KOPT-K1 (cell line): ENCODE data around the gene RBBP8.
"Not testable (repeated sequence)": the region's sequence is repeated elsewhere in the genome, so short reads cannot be mapped to it uniquely, and the experiment has no call there.

ENCODE experiments used
- H3K27ac ChIP-seq: fragments of 200-600 bp; sonication (generic); 2 replicates; pipeline ENCODE4 v1.5.1; 2016; ENCODE audit warnings: antibody characterized with exemption, mild to moderate bottlenecking, low read depth, low read length; ENCODE audit not compliant: poor library complexity, severe bottlenecking
- H3K36me3 ChIP-seq: fragments of 200-600 bp; sonication (generic); 2 replicates; pipeline ENCODE4 v1.5.1; 2017; ENCODE audit warnings: antibody characterized with exemption, mild to moderate bottlenecking, low read length, moderate library complexity; ENCODE audit not compliant: insufficient read depth
- H3K9me3 ChIP-seq: fragments of 200-600 bp; sonication (generic); 2 replicates; pipeline ENCODE4 v1.5.1; 2017; ENCODE audit warnings: antibody characterized with exemption, low read length, mild to moderate bottlenecking; ENCODE audit not compliant: insufficient read depth, poor library complexity, severe bottlenecking

Gene RBBP8

DNA sequence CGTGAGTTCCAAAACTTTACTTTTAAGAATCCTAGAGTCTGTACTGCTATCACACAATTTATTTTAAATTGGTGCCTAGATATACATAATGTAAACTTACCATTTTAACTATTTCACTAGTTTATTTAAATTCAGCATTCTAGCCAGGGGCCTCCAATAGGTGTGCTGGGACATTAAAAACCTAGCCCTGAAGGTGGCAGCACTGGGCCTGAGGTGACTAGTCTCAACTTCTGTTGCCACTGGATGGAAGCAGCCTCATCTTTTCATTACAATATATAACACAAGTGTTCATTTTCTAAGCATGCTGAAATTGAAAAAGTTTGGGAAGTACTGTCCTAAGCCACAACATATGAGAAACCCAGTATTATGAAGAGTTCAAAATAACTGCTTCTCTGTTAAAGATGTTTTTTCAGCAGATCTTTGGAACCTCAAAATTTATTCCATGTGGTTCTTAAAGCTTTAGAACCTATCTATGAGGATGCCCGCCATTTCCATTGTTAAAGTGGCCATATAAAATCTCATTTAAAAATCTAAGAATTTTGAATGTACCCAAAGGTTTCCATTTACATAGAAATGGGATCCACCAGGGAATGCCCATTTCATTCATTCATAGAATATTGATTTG, 2.9 kb upstream of the RBBP8 start:
- Histone ChIP-seq H3K36me3 (no peaks in the 10 kb centered on the region), H3K9me3 (no peaks in the 10 kb centered on the region), H3K27ac (no peak overlapping the region)

DNA sequence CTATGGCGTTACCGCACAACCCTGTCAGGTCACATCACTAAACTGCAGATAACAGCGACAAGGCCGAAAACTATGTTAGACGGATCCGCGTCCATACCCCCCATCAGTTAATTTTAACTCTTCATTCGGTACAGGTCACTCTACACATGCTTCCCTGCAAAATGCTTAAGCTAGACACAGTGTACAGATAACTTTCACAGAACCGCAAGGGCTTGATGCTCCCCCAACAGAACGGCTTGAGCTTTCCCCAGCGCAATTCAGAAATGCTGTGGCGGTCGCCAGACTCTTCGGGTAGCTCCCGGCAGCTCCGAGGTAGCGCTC, 283 bp upstream of the RBBP8 start:
- peaks cover 22% of the 10 kb centered on the region for H3K36me3 ChIP-seq
- peak overlapping the region; percentile 90 for H3K27ac ChIP-seq
- no peaks in the 10 kb centered on the region for H3K9me3 ChIP-seq

GRCh38 chr18:22933966-22934423, 867 bp downstream of the RBBP8 start:
- peaks cover 33% of the 10 kb centered on the region for H3K36me3 ChIP-seq

DNA sequence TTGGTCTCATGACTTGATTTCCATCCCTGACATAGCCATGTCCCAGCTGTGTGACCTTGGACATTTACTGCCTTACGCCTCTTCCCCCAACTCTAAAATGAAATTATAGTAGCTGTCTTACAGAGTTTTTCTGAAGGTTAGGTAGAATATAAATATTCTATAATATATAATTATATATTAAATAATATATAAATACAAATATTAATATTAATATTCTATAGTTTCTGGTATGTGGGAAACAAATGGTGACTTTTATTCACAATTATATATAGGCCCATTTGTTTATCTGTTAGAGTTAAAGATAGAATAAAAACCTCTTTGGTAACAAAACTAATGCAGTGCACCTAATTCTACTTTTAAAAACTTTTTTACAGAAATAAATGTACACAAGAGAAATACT, 1.7 kb downstream of the RBBP8 start:
- peak overlapping the region; percentile 90 for H3K27ac ChIP-seq
- no peaks in the 10 kb centered on the region for H3K9me3 ChIP-seq
- H3K36me3 ChIP-seq, result peaks cover 41% of the 10 kb centered on the region

More at GRCh38 chr18:22933966-22934423, 867 bp downstream of the RBBP8 start:
- Histone ChIP-seq H3K9me3 (no peaks in the 10 kb centered on the region), H3K27ac (peak overlapping the region; percentile 90)

DNA sequence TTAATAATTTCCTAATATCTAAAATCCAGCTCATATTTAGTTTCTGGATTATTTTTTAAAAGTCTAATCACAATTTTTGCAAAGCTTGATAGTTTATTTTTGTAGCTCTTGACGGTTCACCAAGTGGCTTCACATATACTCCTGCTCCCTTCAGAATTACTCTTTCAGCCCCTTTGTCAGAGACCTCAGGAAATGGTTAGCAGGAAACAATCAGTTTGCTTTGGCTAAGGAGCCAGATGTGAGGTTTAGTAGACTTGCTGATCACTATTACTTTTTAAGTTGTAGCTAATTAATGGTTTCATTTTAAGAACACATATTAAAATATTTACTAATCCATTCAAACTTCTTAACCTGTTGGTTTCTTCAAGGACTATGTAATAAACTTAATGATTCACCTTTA, 2.3 kb downstream of the RBBP8 start:
- Histone ChIP-seq H3K9me3 (no peaks in the 10 kb centered on the region), H3K36me3 (peaks cover 44% of the 10 kb centered on the region), H3K27ac (peak overlapping the region; percentile 17)

DNA sequence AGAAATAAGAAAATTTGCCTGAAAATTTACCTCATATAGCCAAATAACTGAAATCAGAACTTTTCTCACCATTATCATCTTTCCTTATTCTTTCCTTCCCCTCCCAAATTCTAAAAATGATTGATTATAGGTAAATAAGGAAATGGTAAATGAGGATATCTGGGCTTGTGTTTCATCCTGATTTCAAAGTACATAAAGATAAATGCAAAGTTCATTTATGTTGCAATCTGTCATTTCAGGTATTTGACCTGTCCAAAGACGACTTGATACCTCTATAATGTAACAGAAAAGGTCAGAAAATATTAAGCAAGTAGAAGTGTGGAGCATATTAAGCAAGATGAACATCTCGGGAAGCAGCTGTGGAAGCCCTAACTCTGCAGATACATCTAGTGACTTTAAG, 3.4 kb downstream of the RBBP8 start:
- Histone ChIP-seq H3K36me3 (peaks cover 55% of the 10 kb centered on the region), H3K9me3 (no peaks in the 10 kb centered on the region), H3K27ac (no peak overlapping the region)

- Histone ChIP-seq H3K27ac (no peak overlapping the region), H3K9me3 (no peaks in the 10 kb centered on the region), H3K36me3 (peaks cover 84% of the 10 kb centered on the region)
Measured at GRCh38 chr18:22939649-22940048, 6.5 kb downstream of the RBBP8 start.

- H3K27ac ChIP-seq, result no peak overlapping the region
- peaks cover 87% of the 10 kb centered on the region for H3K36me3 ChIP-seq
- no peaks in the 10 kb centered on the region for H3K9me3 ChIP-seq
Measured at GRCh38 chr18:22943847-22944246, 10.7 kb downstream of the RBBP8 start.

- Histone ChIP-seq H3K27ac (no peak overlapping the region), H3K36me3 (peaks cover 91% of the 10 kb centered on the region), H3K9me3 (no peaks in the 10 kb centered on the region)
Measured at GRCh38 chr18:22946217-22946616, 13.1 kb downstream of the RBBP8 start.

DNA sequence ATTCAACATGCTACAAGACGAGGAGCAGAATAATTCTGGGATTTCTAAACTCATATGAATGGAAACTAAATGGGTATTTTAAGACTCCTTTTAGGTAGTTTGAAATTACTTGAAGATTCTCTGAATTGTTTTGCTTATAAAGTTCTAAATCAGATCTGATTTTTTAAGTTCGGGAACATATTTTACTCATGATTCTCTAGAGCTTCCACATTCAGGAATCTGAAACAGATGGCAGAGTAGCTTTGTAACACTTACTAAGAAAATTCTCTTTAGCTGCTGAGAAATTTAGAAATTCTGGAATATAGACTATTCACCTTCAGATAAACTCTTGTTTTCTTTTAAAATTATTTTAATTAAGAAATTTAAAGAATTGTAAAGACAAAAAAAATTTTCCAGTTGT, 13.7 kb downstream of the RBBP8 start:
- no peaks in the 10 kb centered on the region for H3K9me3 ChIP-seq
- peaks cover 91% of the 10 kb centered on the region for H3K36me3 ChIP-seq
- no peak overlapping the region for H3K27ac ChIP-seq

- Histone ChIP-seq H3K9me3 (no peaks in the 10 kb centered on the region), H3K27ac (no peak overlapping the region), H3K36me3 (peaks cover 92% of the 10 kb centered on the region)
Measured at GRCh38 chr18:22951823-22952222, 18.7 kb downstream of the RBBP8 start.

DNA sequence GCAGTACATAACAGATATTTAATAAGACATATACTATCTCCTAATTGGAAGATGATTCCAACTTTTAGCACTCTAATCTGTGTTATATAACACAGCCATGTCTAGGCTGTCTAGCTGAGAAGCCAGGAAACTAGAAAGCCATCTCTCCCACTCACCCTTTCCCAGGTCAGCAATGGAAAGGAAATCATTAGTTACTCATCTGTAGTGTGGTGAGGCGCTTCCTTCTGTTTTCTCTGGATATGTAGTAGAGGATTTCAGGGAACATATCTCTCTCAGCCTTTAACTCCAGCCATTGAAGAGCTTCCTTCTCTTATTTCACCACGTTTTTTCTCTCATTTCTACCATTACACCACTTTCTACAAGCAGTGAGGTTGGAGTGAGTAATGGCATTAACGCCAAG, 19.4 kb downstream of the RBBP8 start:
- H3K36me3 ChIP-seq, result peaks cover 92% of the 10 kb centered on the region
- H3K9me3 ChIP-seq, result no peaks in the 10 kb centered on the region
- H3K27ac ChIP-seq, result no peak overlapping the region

DNA sequence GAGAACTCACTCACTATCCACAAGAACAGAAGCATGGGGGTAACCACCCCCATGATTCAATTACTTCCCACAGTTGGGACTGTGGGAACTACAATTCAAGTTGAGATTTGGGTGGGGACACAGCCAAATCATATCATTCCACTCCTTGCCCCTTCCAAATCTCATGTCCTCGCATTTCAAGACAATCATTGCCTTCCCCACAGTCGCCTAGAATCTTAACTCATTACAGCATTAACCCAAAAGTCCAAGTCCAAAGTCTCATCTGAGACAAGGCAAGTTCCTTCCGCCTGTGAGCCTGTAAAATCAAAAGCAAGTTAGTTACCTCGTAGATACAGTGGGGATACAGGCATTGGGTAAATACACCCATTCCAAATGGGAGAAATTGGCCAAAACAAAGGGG, 20.9 kb downstream of the RBBP8 start:
- H3K9me3 ChIP-seq, H3K27ac ChIP-seq: not testable (repeated sequence)
- peaks cover 95% of the 10 kb centered on the region for H3K36me3 ChIP-seq

GRCh38 chr18:22956226-22956625, 23.1 kb downstream of the RBBP8 start:
- H3K27ac ChIP-seq, result no peak overlapping the region
- H3K36me3 ChIP-seq, result peaks cover 92% of the 10 kb centered on the region
- no peaks in the 10 kb centered on the region for H3K9me3 ChIP-seq

- H3K9me3 ChIP-seq, result no peaks in the 10 kb centered on the region
- no peak overlapping the region for H3K27ac ChIP-seq
- peaks cover 89% of the 10 kb centered on the region for H3K36me3 ChIP-seq
Measured at GRCh38 chr18:22961156-22961555, 28.0 kb downstream of the RBBP8 start.

DNA sequence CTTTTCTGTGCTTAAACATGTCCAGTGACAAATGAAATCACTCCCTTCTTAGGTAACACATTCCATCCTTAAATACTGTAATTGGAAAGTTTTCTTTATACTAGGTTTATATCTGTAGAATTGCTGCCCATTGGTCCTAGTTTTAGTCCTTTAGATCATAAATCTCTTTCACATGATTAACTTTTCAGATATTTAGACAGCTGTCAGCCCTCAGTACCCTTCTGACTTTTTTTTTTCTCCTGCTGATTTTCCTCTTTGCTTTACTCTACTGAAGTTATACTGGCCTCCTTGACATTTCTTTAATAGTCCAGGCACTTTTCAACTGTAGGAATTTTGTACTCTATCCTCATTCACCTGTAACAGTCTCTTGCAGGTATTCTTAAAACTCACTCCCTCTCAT, 28.9 kb downstream of the RBBP8 start:
- Histone ChIP-seq H3K27ac (no peak overlapping the region), H3K36me3 (peaks cover 91% of the 10 kb centered on the region), H3K9me3 (no peaks in the 10 kb centered on the region)
